T47D (cell line): Measurements from ENCODE around the gene FBXL19.
A peak's percentile ranks its signal among the peaks of the same experiment; 100 is the strongest.

ENCODE experiments used
- DNase-seq, 2 experiments: peaks; one replicate each; pipeline versions ENCODE4 v3.0.0 to v3.0.0-alpha.2; 2011 to 2012; ENCODE audit warnings: low read depth in 1 of 2, low spot score in 1 of 2
- JUND ChIP-seq: IDR thresholded peaks from 2 replicates; pipeline ENCODE4 v1.6.1; 2012; ENCODE audit warnings: low read depth
- in situ Hi-C: cut with HindIII; loops from 2 replicates; pipeline ENCODE4 v1.10.0; 2016; ENCODE audit warnings: low sequenced_read_pairs, low pct_unique_long_range_greater_than_20kb

Gene FBXL19

DNA sequence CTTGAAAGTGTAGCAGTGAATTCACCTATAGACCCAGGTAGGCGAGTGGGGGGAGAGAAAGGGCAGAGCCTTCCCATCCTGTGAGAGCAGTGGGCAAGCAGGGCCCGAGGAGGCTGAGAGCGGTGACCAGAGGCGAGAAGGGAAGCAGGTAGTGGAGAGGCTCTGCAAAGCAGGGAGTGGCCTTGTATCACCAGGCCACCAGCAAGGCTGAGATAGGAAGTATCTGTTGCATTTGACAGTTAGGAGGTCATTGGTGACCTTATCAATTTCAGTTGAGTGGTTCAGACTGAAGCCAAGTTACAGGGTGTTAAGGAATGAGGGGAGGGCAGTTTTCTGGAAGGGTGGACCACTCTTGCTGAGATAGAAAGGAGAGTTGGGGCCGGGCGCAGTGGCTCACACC is 51.0 kb downstream of the FBXL19 start:
- TF ChIP-seq JUND: no peak
- in situ Hi-C loops: no loop called here
- no peak for DNase-seq

DNA sequence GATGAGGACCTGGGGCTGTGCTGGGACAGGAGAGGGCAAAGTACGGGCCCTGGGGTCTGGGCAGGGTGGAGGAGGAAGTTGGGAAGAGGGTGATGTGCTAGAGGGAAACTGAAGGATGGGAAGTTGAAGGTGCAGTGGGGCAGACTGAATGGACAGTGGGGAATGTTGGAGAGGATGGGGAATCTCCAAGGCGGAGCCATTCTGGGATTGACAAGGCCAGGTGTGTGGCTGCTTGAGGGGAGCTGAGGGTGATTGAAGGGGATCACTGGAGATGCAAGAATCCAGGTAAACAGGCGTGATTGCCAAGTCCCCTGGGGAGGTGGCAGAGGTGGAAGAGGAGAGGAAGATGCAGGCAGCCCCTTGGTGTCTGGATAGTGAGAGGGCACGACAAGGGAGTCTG is 53.1 kb downstream of the FBXL19 start:
- in situ Hi-C loops: no loop called here
- TF ChIP-seq JUND: no peak
- DNase-seq: no peak

DNA sequence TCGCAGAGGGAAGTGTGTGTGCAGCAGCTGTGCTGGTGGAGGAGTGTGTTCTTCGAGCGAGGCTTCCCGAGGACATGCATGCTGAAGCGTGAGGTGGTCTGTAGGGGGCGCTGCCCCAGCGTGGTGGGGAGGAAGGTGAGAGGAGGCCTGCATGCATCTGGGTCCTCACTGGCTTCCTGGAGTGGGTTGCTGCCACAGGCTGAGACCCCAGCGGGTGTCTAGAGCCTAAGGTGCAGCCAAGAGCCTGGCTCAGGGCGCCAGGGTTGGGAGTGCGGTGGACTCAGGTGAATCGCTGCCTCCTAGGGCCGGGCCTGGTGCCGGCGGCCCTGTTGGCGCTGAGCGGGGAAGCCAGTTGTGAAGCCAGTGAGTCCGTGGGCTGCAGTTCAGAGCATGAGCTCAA is 54.1 kb downstream of the FBXL19 start:
- DNase-seq: no peak
- in situ Hi-C loops: no loop called here
- no peak for TF ChIP-seq JUND

DNA sequence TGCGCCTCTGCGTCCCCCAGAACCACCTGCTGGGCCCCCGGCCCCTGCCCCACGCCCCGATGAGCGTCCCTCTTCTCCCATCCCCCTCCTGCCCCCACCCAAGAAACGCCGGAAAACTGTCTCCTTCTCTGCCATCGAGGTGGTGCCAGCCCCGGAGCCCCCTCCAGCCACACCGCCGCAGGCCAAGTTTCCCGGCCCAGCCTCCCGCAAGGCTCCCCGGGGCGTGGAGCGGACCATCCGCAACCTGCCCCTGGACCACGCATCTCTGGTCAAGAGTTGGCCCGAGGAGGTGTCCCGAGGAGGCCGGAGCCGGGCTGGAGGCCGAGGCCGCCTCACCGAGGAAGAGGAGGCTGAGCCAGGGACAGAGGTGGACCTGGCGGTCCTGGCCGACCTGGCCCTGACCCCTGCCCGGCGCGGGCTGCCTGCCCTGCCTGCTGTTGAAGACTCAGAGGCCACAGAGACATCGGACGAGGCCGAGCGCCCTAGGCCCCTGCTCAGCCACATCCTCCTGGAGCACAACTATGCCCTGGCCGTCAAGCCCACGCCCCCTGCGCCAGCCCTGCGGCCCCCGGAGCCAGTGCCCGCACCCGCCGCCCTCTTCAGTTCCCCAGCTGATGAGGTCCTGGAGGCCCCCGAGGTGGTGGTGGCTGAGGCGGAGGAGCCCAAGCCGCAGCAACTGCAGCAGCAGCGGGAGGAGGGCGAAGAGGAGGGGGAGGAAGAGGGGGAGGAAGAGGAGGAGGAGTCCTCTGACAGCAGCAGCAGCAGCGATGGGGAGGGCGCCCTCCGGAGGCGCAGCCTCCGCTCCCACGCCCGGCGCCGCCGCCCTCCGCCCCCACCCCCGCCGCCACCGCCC is 56.0 kb downstream of the FBXL19 start:
- in situ Hi-C loops: no loop called here
- no peak for TF ChIP-seq JUND
- DNase-seq: no peak

DNA sequence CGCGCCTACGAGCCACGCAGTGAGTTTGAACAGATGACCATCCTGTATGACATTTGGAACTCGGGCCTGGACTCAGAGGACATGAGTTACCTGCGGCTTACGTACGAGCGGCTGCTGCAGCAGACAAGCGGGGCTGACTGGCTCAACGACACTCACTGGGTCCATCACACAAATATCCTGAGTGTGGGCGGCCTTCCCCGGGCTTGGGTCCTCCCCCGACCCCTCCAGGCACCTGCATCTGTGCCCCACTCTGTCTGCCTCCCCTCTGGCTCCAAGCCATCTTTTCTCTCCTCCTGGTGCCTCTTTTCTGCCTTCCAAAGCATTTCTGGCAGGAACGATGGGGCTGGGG is 56.6 kb downstream of the FBXL19 start:
- in situ Hi-C loops: no loop called here
- TF ChIP-seq JUND: no peak
- DNase-seq: no peak

DNA sequence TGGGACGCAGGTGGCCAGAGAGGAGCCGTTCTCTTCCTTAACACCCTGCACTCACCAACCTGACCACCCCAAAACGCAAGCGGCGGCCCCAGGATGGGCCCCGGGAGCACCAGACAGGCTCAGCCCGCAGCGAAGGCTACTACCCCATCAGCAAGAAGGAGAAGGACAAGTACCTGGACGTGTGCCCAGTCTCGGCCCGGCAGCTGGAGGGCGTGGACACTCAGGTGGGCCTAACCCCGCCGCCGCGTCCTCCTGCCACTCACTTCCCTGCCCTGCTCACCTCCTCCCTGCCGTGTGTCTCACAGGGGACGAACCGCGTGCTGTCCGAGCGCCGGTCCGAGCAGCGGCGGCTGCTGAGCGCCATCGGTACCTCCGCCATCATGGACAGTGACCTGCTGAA is 57.1 kb downstream of the FBXL19 start:
- no peak for TF ChIP-seq JUND
- in situ Hi-C loops: no loop called here
- DNase-seq: no peak

DNA sequence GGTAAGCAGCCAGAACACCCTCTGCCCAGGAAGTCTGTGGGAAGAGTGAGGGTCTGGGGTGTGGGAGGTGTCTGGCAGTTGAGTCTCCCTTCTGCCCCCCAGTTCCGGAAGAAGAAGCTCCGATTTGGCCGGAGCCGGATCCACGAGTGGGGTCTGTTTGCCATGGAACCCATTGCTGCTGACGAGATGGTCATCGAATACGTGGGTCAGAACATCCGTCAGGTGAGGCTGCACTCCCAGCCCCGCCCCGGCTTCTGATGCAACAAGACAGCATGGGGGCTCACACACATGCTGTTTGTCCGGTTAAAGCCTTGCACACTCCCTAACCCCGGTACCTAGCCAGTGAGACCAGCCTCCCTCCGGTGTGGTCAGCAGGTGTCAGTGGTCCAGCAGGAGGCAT is 57.6 kb downstream of the FBXL19 start:
- DNase-seq: no peak
- no peak for TF ChIP-seq JUND
- in situ Hi-C loops: no loop called here

DNA sequence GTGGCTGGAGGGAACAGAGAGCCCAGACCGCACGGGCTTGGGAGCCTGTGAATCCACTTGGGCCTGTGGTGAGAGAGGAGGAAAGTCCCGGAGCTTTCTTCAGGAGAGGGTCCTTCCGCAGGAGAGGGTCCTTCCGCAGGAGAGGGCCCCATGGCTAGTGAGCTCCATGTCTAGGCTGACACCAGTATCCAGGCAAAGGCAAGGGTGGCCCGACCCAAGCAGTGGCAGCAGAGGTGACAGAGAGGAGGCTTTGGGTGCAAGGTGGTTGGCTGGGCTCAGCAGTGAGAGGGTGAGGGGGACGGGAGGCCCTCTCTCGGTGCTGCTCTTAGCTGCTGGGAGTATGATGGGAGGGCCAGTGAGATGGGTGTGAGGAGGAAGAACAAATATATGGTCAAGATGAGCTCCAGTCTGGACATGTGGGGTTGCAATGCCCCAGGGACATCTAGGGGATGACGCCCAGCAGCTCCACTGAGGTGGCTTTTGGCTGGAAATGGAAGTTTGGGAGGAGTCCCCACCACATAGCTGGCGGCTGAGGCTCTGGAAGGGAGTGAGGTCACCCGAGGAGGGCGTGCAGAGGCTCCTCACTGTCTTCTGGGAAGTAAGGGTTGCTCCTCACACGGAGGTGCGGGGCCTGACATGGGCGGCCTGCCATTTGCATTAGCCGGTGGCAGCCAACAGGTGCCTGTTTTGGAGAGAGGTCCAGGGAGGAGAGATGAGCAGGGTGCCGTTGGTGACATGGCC is 59.3 kb downstream of the FBXL19 start:
- in situ Hi-C loops: no loop called here
- DNase-seq: no peak
- TF ChIP-seq JUND: no peak

DNA sequence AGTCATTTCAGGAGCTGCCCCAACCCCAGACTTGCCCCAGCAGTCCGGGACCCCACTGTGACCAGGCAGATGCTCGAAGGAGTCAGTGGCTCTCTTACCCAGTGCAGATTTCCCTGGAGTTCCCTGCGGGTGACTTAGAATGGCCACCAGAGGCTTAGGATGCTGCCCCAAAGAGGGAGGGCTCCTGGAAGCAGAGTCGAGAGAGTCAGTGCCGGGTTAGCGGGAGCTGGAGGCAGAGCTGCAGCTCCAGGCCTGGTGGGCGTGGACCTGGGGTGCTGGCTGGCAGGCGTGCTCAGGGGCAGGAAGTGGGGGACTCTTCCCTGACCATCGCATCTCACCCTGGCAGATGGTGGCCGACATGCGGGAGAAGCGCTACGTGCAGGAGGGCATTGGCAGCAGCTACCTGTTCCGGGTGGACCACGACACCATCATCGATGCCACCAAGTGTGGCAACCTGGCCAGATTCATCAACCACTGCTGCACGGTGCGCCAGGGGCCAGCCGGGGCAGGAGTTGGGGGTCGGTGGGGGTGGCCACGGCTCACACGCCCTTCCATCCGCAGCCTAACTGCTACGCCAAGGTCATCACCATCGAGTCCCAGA is 60.0 kb downstream of the FBXL19 start:
- in situ Hi-C loops: no loop called here

DNA sequence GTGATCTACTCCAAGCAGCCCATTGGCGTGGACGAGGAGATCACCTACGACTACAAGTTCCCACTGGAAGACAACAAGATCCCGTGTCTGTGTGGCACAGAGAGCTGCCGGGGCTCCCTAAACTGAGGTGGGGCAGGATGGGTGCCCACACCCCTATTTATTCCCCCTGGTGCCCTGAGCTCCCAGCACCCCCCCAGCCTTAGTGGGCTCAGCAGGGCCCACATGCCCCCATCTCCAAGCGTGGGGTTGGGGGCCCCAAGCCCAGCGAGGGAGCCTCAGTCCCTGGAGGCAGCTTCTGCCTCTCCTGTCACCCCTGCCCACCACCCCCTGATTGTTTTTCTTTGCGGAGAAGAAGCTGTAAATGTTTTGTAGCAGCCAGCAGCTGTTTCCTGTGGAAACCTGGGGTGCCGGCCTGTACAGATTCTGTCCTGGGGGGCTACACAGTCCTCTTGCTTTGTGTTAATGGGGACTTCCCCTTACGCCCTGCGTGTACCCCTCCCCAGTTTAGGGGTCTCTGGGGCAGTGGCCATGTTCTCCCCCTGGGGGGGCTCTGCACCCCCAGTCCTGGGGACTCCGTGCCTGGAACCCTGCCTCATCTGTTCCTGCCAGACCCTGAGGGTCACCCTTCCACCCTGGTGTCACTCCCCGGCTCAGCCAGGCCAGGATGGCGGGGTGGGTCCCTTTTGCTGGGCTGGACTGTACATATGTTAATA is 60.7 kb downstream of the FBXL19 start:
- no peak for DNase-seq
- in situ Hi-C loops: no loop called here
- TF ChIP-seq JUND: no peak

More for the DNA sequence above, 60.0 kb downstream of the FBXL19 start:
- no peak for TF ChIP-seq JUND
- no peak for DNase-seq

DNA sequence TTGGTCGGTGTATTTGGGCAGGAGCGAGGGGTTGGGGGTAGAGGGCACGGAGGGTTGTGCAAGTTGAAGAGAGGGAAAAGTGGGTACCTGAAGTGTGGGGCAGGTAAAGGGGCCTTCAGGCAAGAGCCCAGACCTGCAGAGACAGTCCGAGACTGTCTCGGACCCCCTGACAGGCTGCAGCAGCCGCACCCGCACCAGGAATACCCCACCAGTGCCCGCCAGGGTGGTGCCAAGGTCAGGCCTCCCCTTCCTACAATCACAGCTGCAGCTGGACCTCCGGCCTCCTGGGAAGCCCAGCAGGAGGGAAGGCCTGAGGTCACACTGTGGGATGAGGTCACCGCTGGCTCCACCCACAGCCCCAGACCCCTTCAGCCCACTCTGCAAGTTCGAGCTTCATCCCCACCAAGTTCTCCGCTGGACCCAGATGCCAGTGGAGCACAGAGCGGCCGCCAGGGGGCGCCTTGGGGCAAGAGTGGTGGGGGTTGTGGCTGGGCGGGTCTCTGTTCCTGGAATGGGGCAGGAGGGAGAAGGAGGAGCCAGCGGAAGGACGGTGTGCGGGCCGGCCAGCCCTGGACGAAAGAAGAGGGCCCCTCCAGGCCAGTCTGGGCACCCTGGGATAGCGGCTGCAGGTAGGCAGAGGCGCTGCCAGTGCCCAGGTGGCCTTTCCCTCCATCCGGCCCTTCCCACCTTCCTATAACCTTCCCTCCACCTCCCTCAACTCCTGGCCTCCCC is 61.5 kb downstream of the FBXL19 start, which contains the start of gene HSD3B7:
Gene HSD3B7, plus strand, starts transcription at position 539 of the 732 bp plus-strand sequence. CDS start 452 bp downstream, outside the sequence.
- no peak for TF ChIP-seq JUND
- in situ Hi-C loops: no loop called here
- DNase-seq: peak; percentile 88 to 97
